C4-2B (cell line): ENCODE results near the gene UTRN.

Experiments used
- CTCF ChIP-seq: fragments of 450-650 bp; conservative IDR thresholded peaks from 2 replicates; pipeline ENCODE4 v1.5.1; 2017; ENCODE audit warnings: mild to moderate bottlenecking
- ZFX ChIP-seq: fragments of 450-650 bp; IDR thresholded peaks from 2 replicates; pipeline ENCODE4 v1.6.1; 2017

DNA sequence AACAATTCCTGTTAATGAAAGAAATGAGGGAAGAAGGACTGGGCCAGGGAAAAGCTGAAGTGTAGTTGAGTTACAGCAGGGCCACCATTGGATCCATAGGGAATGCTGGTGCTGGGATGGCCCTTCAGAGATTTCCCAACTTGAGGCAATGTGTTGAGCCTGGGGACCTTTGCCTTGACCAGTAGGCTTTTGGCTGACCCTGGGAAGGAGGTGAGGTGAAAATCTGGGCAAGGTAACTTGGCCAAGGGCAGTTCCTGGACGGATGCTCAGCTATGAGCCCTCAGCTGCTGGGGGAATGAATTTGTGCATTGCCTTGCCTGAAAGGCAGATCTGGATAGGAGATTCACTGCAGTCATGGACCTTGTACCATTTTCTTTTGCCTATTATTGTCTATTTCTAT lies 20.4 kb downstream of the UTRN start:
- TF ChIP-seq CTCF (no peak), ZFX (no peak)
